ENCODE results near the gene SSBP3.

The SSBP3 gene

GRCh38 chr1:54371038-54371941 lies 34.9 kb downstream of the SSBP3 start:
- DNase-seq: no peak

- DNase-seq: no peak
Measured at GRCh38 chr1:54370287-54370989, 35.8 kb downstream of the SSBP3 start.

GRCh38 chr1:54367613-54368012 lies 38.6 kb downstream of the SSBP3 start:
- no peak for DNase-seq

GRCh38 chr1:54365847-54366246 lies 40.3 kb downstream of the SSBP3 start:
- no peak for DNase-seq

- no peak for DNase-seq
Measured at GRCh38 chr1:54365398-54365797, 40.8 kb downstream of the SSBP3 start.

- DNase-seq: no peak
Measured at GRCh38 chr1:54364995-54365394, 41.2 kb downstream of the SSBP3 start.

GRCh38 chr1:54364582-54364981 lies 41.6 kb downstream of the SSBP3 start:
- no peak for DNase-seq

- no peak for DNase-seq
Measured at GRCh38 chr1:54363925-54364324, 42.3 kb downstream of the SSBP3 start.

- no peak for DNase-seq
Measured at GRCh38 chr1:54362881-54363340, 43.3 kb downstream of the SSBP3 start.

GRCh38 chr1:54361342-54361741 lies 44.9 kb downstream of the SSBP3 start:
- no peak for DNase-seq

- no peak for DNase-seq
Measured at GRCh38 chr1:54360165-54361005, 45.8 kb downstream of the SSBP3 start.

GRCh38 chr1:54359393-54360162 lies 46.6 kb downstream of the SSBP3 start:
- DNase-seq: no peak

- DNase-seq: no peak
Measured at GRCh38 chr1:54358503-54359168, 47.6 kb downstream of the SSBP3 start.

GRCh38 chr1:54357967-54358366 lies 48.2 kb downstream of the SSBP3 start:
- no peak for DNase-seq

- DNase-seq: no peak
Measured at GRCh38 chr1:54356680-54357147, 49.5 kb downstream of the SSBP3 start.

GRCh38 chr1:54355931-54356679 lies 50.1 kb downstream of the SSBP3 start:
- no peak for DNase-seq

GRCh38 chr1:54354899-54355298 lies 51.3 kb downstream of the SSBP3 start:
- no peak for DNase-seq

- DNase-seq: no peak
Measured at GRCh38 chr1:54353959-54354358, 52.2 kb downstream of the SSBP3 start.

- DNase-seq: no peak
Measured at GRCh38 chr1:54352755-54353154, 53.4 kb downstream of the SSBP3 start.

GRCh38 chr1:54350360-54350759 lies 55.8 kb downstream of the SSBP3 start:
- no peak for DNase-seq

GRCh38 chr1:54348700-54349021 lies 57.5 kb downstream of the SSBP3 start:
- no peak for DNase-seq
